ENCODE data around the gene SUOX.
"Not testable (repeated sequence)": the region's sequence is repeated elsewhere in the genome, so short reads cannot be mapped to it uniquely, and the experiment has no call there.

SUOX gene

DNA sequence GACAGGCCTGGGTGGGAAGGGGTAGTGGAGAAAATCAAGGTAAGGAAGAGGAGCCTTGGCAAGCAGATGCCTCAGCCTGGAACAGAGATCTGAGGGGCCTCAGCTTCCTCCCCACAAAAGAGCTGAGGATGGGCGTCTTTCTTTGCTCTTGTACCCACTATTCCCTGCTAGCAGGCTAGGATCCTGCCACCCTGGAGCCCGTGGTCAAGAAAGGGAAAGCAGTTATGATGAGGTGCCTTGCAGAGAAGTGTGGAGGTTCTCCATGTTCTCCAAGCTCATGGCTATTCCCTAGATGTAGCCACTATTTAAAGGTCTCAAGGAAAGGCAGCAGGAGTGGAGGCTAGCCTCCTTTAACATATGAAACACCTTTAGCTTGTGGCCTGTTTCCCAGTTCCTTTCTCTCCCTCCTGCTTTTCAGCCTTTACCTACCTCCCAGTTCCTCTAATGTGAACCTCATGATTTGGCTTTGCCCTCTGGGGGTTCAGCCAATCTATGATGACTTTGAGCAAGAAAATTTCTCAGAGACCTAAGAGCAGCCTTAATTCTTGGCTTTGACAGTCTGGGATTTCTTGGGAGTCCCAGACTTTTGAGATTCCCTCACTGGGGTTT lies 24.9 kb downstream of the SUOX start:
- no peak for DNase-seq

DNA sequence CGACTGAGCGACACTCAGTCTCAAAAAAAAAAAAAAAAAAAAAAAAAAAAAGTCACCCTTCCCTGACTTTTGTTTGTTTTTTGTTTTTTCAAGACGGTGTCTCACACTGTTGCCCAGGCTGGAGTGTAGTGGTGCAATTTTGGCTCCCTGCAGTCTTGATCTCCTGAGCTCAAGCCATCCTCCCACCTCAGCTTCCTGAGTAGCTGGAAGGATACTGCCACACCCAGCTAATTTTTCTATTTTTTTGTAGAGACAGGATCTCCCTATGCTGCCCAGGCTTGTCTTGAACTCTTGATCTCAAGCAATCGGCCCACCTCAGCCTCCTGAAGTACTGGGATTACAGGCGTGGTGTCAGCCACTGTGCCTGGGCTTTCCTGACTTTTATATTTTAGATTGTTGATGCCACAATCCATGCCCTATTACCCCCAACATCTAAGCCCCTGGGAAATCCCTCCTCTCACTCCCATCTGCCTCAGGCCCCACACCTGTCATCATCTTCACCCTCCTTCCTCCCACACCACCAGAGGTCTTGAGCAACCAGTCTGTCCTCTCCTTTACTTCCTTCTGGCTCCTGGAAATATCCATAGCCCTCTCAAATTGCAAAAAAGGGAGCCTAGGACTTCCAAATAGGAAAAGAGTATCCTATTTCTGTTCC lies 31.6 kb downstream of the SUOX start:
- no peak for DNase-seq

DNA sequence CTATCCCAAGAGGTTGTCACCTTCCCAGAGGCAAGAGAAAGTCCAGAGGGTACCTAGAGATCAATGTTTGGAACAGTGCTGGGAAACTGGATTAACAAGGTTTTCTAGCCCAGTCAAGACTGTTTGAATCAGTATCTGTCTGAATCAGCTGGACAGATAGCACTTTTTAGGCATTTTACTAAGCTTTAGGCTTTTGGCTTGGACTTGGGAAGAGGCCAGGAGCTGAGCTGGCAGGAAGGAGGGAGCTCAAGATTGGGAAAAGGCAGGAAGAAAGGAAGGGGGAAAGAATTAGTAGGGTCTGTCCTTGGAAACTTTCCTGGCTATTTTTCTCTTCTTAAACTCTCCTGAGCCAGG lies 32.1 kb downstream of the SUOX start:
- no peak for DNase-seq

DNA sequence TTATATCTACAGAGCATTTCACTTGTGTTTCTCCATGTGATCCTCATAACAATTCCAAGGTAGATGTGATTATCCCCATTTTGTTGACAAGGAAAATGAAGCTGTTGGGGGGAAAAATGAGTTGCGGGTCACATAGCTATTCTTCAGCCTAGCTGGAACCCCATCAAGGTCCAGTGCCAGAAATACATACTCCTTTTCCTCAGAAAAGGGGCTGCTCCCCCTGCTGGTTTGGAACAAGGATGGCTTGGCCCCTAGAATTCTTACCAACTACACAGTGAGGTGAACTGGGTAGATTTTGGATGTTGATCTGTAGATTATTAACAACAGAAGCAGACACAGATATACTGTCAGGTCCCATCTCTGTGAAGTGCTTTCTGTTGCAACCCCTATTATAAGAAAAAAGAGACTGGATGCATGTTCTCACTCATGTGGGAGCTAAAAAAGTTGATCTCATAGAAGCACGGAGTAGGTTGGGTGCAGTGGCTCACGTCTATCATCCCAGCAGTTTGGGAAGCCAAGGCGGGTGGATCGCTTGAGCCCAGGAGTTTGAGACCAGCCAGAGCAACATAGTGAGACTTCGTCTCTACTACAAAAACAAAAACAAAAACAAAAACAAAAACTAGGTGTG lies 32.7 kb downstream of the SUOX start:
- DNase-seq, result peak; percentile 28

DNA sequence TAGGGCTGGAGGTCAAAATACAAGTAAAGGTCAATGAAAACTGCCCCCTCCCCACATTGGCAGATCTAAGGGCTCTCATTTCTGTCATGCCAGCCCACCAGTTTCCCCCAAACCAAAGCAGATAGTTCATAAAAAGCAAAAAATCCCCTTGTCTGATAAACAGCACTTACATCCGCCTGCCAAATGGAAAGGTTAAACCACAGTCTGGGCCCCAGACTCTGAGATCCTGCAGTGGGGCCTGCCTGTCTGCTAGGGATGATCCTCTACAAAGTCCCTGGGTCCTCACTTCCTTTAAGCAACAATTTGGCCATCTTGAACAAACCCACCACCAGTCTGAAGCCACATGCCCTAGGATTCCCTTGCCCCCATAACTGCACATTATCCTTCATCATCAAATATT lies 34.9 kb downstream of the SUOX start:
- DNase-seq, result peak; percentile 26

DNA sequence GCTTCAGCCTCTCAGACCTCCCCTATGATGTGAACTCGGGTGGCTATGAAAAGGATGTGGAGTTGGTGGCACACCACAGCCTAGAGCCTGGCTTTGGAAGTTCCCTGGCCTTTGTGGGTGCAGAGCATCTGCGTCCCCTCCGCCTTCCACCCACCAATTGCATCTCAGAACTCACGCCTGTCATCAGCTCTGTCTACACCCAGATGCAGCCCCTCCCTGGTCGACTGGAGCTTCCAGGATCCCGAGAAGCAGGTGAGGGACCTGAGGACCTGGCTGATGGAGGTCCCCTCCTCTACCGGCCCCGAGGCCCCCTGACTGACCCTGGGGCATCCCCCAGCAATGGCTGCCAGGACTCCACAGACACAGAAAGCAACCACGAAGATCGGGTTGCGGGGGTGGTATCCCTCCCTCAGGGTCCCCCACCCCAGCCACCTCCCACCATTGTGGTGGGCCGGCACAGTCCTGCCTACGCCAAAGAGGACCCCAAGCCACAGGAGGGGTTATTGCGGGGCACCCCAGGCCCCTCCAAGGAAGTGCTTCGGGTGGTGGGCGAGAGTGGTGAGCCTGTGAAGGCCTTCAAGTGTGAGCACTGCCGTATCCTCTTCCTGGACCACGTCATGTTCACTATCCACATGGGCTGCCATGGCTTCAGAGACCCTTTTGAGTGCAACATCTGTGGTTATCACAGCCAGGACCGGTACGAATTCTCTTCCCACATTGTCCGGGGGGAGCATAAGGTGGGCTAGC lies 37.7 kb downstream of the SUOX start:
- peak; percentile 32 for DNase-seq

DNA sequence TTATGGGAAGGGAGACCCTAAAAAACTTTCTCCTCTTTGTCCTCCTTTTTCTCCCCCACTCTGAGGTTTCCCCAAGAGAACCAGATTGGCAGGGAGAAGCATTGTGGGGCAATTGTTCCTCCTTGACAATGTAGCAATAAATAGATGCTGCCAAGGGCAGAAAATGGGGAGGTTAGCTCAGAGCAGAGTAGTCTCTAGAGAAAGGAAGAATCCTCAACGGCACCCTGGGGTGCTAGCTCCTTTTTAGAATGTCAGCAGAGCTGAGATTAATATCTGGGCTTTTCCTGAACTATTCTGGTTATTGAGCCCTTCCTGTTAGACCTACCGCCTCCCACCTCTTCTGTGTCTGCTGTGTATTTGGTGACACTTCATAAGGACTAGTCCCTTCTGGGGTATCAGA lies 40.1 kb downstream of the SUOX start:
- no peak for DNase-seq

DNA sequence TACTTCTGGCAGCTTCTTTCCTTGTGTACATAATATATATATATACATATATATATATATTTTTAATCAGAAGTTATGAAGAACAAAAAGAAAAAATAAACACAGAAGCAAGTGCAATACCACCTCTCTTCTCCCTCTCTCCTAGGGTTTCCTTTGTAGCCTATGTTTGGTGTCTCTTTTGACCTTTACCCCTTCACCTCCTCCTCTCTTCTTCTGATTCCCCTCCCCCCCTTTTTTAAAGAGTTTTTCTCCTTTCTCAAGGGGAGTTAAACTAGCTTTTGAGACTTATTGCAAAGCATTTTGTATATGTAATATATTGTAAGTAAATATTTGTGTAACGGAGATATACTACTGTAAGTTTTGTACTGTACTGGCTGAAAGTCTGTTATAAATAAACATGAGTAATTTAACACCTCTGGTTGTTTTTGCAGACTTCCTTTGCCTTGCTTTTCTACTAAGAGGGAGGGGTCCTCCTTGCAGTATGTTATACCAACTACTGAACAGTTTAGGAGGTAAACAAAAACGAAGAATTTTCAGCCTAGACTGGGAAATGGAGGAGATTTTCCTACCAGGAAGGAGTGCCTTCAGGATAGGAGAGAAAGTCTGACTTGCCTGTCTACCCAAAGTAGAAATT lies 41.1 kb downstream of the SUOX start:
- no peak for DNase-seq

DNA sequence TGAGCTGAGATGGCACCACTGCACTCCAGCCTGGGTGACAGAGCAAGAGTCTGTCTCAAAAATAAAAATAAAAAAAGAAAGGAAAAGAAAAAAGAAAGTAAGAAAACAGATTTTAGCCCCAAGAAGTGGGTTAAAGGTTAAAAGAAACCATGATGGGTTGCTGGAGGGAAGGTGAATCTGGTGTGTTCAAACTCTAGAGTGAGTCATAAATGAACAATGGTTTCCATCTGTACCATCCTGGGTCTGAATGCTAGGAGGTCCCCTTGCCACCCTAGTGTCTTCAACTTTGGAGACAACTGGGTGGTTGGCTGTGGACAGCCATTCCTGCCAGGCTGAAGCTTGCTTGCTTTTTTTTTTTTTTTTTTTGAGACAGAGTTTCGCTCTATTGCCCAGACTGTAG lies 43.1 kb downstream of the SUOX start:
- no peak for DNase-seq

DNA sequence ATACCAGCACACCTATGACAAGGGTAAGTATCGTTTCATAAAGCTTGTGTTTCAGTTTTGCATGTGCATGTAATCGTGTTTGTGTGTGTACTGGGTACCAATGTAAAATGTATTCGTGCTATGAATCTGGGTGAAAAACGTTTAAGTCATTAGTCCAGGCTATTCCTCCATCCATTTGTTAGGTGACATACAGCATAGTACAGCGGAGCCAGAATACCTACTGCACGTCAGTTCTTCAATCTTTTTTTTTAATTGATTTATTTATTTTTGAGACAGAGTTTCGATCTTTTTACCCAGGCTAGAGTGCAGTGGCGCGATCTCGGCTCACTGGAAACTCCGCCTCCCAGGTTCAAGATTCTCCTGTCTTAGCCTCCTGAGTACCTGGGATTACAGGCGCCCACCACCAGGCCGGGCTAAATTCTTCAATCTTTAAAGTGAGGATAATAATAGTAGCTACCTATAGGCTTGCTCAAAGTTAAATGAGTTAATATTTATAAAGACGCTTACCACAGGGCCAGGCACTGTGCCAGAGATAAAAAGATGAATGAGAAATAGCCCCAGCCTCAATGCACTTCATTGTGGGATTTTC lies 44.0 kb downstream of the SUOX start:
- no peak for DNase-seq

DNA sequence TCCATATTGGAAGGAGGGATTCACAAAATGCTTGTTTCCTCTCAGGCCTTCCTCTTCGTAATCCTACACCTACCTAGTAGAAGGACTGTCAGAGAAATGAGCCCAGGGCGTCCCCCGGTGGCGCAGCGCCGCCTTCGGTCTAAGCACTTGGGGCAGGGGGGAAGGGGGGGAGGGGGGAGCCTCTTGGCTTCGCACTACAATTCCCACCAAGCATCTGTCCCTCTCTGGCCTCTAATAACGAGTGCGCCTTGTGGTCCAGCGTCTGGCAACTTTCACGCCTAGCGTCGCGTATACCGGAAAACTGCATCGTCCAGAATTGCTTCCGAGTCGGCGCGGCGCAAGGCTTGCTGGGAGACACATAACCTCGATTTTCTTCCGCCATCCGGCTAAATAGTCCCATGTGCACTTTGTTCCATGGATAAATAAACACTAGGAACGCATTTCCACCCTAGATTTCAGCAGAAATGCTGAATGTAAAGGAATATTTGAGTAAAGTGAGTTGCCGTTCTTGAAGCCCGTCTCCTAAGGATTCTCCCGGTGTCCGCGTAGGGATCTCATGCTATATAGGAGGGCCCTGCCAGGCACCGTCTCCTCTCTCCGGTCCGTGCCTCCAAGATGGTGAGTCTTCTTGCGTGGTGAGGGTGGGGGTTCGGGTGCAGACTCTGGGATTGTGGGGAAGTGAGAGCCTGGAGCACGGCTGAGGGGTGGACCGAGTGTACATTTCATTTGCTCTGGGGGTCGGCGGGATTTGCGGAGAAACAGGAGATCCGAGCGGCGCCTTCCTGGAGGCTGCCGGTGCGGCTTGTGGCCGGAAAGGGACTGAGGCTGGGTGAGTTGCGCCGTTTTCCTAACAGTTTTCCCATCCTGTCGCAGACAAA lies 44.7 kb downstream of the SUOX start, which contains the start of gene RPS26:
RPS26 (plus strand) TSS at position 367 of the 878 bp plus-strand sequence; CDS start at position 616, 249 bp downstream.
- peak; percentile 93 for DNase-seq

DNA sequence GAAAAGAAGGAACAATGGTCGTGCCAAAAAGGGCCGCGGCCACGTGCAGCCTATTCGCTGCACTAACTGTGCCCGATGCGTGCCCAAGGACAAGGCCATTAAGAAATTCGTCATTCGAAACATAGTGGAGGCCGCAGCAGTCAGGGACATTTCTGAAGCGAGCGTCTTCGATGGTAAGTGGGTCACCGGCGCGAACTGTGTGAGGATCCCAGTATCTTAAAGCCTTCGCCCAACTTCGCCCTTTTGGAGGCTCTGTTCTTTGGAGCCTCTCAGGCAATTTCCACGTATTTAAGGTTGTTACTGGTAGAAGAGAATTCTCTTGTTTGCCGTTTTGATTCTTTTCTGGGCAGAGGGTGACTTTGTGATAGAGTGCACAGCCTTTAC lies 45.3 kb downstream of the SUOX start:
- not testable (repeated sequence) for DNase-seq

DNA sequence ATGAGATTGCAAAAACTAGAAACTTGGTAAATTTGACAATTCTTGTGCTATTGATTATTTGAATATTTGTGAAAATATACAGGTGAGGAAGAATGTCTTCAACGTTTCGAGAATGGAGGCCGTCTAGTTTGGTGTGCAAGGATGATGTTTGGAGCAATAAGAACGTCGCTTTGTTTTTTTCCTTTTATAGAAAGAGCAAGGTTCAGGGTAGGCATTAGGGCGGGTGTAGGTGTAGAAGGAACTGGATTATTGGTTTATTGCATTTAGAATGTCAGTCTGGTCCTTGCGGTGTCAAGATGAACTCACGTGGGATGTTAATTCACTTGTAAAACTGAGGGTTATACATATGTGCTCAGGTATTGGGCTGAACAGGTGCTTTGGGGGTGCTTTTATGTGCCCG lies 45.8 kb downstream of the SUOX start:
- no peak for DNase-seq

DNA sequence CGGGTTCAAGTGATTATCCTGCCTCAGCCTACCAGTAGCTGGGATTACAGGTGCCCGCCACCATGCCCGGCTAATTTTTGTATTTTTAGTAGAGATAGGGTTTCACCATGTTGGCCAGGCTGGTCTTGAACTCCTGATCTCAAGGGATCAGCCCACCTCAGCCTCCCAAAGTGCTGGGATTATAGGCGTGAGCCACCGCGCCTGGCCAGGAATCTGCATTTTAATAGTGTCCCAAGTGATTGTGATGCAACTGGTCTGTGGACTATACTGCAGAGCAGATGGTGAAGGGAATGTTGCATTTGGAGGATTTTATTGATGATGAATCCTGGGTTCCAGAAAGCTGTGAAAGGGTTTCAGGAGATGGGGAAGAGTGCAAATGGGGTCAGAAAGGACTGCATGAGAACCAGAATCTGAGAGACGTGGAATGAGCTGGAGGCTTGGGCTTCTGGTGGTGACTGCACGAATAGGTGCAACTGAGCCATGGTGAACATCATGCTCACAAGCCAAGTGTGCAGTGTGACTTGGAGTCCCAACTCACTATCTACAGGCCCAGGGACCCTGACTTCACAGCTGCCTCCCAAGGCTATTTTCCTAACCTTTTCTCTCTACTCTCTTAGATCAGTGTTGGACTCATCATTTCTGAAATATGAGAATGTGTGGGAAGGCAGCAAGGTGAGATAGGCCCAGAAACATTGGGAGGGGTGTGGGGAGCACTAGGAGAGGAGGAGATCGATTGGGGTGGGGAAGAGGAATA lies 49.1 kb downstream of the SUOX start:
- DNase-seq, result no peak

DNA sequence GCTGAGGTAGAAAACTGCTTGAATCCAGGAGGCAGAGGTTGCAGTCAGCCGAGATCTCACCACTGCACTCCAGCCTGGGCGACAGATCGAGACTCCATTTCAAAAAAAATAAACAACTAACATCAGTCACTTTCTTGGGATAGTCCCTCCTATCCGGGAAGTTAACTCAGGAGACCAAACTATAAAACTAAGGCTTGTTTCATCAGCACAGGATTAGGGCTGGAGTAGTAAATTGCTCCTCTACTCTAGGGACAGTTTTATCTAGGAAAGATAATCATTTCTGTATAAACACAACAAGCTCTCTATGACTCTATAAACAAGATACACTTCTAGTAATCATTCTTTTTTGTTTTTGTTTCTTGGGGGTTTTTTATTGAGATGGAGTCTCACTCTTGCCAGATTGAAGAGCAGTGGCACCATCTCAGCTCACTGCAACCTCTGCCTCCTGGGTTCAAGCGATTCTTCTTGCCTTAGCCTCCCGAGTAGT lies 56.4 kb downstream of the SUOX start:
- DNase-seq, result no peak

Data from effector CD4-positive, alpha-beta T cell (primary cell).